ENCODE results near the gene RND3.

Gene RND3, protein sequence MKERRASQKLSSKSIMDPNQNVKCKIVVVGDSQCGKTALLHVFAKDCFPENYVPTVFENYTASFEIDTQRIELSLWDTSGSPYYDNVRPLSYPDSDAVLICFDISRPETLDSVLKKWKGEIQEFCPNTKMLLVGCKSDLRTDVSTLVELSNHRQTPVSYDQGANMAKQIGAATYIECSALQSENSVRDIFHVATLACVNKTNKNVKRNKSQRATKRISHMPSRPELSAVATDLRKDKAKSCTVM

DNA sequence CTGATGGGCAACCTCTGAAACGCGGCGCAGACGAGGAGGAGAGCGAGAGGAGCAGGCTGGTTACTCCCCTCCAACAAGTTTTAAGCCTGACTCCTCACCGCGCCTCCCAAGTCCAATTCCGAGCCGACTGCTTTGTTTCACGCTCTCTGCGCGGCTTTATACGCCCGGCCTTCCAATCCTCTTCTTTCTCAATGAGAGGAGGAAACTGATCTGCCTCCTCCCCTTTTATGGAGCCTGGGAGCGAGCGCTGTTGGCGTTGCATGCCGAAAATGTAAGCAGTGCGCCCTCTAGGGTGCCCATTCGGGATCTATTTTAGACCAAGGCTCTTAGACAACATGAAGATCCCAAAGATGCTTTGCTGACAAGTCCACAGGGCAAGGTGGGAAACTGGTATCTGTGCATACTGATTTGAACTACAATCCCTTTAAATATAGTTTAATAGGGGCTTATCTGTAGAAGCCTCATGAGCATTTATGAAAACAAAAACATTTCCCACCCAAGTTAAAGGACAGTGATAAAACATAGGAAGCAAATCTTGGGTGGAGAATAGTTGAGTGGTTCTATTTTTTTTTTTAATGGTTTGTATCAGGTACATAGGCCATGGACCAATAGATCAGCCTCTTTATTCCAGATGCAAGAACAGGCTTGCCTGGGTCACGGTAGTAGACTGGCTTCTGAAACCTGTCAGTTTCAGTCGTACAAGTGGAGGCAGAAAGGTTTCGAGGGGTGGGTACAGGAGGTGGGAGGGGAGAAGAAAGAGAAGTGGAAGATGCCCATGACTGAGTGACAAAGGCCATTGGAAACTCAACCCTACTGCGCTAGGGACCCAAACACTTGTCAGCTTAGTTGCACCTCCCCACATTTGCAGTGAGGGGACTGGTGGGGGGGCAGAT is at the start of gene RND3:
RND3 (minus strand) TSS at position 131 of the 893 bp plus-strand sequence. CDS start 250 bp downstream, outside the sequence.
- DNase-seq (ENCODE audit: low spot score): peak; percentile 95

DNA sequence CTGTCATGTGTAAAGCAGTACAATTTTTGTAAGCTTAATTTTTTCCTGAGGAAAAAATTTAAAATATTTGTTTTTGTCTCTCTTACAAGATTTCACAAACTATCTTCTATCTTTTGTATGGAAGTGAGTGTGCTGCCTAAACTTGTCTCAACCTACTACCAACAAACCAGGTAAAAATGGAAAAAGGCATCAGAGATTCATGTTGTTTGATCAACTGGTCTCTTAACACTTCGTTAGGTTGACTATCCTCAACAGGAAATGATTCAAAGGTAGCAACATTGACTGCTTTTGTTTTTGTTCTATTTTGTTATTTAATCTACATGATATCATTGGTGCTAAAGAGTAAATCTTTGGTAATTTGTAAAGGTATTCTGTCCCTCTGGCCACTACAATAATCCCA is 47.7 kb upstream of the RND3 start:
- DNase-seq (ENCODE audit: low spot score): no peak

DNA sequence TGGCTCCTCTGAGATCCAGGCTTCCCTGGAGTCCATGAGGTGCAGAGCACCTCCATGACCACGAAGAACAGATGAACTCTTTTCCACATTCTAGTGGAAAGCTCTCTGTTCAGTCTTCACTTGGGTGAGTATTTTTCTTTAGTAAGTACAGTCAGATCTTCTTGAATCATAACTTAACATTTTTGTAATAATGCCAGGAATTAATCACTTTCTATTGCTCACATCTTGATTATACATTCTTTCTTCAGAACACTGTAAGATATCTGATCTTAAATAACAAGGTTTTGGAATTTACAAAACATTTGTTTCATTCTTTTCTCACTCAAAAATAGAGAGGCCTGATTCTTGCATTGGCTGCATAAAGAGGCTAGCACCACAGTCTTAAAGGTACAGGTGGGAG is 45.4 kb upstream of the RND3 start:
- no peak for DNase-seq (ENCODE audit: low spot score)

DNA sequence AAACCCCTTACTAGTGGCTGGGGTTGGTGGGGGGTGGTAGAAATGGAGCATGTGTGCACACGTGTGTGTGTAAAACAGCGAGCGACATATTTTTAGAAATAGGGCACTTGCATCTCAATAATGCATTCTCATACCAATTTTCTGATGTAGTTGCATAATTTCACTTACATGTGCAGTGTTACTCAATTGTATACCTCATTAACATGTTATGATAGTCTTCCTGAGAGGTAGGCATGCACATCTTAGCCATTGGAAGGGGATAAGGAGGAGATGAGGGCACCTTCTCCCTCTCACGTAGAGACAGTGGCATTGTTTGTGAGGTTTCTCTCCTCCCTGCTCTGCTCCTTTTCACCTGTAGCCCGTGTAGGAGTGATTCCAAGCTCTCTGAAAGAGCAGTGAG is 44.6 kb upstream of the RND3 start:
- DNase-seq (ENCODE audit: low spot score): no peak

DNA sequence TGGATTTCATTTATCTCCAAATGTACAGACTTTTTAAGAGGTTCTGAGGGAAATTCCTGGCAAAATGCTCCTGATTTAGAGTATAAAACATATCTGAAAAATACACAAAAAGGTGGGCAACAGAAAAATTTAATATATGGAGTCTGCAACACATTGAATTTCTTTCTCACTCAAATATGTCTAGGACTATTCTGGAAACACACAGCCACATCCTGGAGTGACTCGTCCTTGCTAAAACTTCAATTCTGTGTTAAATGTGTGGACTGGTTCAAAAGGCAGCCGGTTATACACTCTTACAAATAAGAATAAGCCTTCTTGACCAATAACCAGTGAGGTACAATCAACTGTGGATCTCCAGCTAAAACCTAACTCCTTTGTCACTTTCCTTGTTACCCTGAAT is 44.1 kb upstream of the RND3 start:
- no peak for DNase-seq (ENCODE audit: low spot score)

DNA sequence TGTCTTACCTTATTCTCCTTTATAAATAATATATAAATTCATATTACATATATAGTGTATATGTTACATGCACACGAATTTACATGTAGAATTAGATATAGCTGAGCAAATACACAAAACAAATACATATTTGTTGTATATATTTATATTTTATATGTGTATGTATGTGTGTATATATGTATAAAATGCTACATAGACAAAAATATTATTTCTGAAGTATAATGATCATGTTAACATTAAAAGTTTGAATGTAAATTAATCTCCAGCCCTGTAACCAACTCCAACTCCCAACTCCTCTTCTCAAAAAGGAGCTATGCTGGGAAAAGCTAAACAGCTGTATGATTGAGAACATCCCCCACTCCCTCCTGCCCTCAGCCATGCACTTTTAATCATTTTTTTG is 42.7 kb upstream of the RND3 start:
- DNase-seq (ENCODE audit: low spot score): no peak

DNA sequence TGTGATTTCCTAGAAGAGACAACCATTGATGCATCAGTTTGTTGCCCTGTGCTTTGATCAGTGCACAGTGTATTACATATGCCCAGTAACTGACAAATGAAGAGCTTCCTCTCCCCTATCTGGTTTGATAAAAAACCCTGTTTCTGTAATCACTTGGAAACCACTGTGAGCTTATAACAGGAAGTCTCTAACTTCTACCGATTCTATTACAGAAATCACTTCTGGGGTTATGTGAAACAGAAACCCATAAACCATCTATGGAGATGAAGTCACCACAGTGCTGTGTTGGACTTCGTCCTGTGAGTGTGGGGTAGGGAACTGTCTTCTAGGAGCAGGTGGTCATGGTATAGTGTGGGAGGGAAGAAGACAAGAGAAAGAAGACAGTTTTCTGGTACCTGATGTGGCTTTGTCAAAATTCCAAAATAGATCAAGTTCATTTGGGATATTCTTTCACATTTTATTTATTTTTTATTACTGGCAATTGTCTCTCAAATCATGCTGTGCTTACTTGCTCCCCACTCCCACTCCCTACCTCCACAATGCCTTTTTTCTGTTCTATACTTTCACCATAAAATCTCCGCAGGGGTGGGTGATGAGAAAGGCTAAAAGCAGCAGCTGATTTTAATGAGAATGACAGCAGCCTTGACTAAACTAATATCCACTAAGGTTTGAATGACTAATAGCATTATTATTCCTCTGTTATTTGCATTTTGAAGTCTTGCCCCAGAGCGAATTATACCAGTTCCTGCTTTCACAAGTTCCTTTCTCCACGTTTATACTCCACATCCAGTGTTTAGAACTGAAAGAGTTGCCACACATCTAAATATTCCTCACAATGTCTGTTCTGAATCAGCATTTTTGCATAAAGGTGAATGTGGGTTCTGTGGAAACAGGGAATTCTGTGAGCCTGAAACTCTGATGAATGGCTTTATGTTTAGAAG is 41.7 kb upstream of the RND3 start:
- no peak for DNase-seq (ENCODE audit: low spot score)

DNA sequence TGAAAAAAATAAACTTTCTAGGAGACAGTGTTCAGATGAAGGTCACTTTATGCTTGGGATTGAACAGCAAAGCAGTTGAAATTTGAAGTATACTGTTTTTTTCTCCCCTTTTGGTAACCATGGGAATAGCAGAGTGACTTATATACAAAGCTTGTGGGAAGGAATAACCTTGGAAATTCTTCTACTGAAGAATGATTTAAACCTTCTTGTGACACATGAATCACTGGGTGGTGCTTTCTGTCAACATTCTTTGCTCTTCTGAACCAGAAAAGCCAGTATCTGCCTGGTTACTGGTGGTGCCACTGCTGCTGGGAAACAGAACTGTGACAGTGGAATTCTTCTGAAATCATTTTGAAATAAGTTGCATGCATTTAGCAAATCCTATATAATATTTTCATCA is 39.4 kb upstream of the RND3 start:
- no peak for DNase-seq (ENCODE audit: low spot score)

DNA sequence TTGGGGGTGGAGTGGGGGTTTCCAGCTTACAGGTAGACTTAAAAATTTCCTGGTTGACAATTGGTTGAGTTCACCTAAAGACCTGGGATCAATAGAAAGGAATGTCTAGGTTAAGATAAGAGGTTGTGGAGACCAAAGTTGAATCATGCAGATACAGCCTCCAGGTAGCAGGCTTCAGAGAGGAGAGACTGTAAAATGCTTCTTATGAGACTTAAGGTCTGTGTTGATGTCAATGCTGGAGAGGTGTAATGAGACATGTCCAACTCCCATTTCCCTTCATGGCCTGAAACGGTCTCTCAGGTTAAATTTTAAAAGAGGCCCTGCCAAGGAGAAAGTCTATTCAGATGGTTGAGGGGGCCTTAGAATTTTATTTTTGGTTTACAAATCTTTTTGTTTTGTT is 38.5 kb upstream of the RND3 start:
- no peak for DNase-seq (ENCODE audit: low spot score)

DNA sequence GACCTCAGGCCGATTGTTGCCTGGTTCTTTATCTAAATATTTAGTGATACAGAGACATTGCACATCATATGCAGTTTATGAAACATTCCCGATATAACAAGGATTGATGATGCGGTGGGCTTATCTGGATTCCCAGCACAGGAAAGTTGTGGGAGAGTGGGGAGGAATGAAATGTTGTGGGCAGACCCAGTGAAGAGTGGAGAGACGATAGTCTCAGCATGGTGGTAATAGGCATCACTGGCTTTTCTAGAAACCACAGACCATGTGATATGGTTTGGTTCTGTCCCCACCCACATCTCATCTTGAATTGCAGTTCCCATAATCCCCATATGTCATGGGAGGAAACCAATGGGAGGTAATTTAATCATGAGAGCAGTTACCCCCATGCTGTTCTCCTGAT is 34.8 kb upstream of the RND3 start:
- no peak for DNase-seq (ENCODE audit: low spot score)

DNA sequence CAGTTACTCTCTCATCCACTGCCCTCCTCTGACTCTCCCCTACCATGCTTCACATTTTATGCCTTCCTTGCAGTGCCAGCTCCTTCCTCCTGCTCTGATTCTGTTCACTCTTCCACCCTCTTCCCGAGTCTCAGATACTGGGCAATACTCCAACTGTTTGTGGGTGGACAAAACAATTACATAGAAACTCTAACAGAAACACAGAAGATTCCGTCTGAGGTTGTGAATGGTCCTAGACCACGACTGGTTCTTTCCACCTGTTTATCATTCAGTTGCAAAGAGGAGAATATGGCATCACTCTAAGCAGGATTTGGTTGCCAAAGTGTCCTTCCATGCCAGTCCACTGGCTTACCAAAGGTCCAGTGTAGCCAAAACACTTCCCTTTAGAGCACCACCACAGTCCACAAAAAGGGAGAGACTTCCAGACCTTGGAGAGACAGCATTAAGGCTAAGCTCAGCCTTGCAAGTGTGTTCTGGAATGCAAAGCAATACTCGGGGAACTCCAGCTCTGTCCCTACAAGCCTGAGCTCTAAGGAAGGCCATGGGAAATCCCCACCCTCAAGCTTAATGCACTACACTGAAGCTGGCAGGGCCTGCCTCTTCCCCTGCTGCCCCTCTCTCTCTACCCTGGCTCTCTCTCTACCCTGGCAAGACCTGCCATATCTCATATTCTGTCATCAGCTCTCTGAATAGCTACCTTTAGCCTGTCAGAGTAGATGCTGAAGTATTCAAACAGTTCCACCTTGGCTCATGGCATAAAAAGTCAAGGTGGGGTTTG is 33.6 kb upstream of the RND3 start:
- DNase-seq (ENCODE audit: low spot score): no peak

DNA sequence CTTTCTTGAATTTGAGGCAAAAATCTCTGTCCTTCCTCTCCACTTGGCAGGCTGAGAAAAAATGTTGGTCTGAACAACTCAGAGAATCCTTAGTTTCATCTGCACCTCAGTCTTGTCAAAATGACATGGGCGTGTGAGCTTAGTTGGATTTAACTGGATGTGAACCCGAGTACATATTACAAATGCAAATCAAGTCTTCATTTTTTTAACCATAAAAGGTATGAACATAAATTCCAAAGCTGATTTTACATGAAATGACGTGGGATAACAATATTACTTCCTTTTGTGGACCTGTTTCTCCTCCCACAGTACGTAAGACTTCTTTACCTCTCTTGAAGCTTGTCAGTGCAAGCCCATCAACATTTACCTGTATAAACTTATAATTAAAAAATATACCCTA is 32.6 kb upstream of the RND3 start:
- no peak for DNase-seq (ENCODE audit: low spot score)

DNA sequence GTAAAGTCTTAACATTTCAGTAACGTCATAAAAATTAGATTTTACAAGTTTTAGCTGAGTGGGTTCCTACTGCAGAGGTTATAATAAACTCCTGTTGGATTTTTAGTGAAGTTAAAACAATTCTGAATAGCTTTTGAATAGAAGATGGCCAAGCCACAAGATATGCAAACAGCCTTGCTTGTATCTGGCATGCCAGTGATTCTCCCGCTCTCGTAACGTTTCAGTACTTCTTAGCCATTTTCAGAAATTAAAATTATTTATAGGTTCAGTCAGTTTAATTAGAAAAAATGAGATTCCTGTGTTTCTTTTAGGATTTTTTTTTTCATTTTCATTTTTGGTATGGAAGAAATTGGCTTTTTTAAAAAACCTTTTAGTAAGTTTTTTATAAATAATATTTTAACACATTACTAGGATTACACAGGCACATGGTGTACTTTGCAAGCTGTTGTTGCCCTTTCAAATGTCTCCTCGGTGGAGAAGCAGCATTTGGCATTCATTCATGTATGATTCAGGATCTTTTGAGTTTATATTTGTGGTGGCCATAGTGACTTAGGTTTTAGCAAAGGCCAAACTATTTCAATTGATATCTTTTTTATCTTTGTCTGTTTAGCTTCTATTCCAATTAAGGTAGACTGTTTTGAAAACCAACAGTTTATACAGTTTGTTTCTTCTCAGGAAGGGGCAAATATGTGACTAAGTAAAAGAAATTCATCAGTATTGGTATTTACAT is 30.6 kb upstream of the RND3 start:
- no peak for DNase-seq (ENCODE audit: low spot score)

DNA sequence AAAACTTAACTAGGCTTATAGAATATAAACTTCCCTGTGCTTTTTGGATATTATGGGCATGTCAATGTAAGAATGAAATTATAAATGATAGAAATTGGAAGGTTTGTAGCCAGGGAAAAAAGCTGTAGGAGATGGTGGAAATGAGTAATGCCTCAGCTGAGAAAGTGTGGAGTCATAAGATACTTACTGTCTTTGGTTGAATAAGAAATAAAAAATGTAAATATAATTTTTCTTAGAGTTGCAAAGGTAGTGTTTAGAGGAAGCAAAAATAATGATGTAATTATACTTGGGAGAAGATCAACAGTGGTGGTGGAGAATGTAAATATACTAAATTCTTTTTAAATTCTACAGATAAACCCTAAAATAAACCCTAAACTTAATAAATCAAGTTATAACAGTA is 26.2 kb upstream of the RND3 start:
- no peak for DNase-seq (ENCODE audit: low spot score)

DNA sequence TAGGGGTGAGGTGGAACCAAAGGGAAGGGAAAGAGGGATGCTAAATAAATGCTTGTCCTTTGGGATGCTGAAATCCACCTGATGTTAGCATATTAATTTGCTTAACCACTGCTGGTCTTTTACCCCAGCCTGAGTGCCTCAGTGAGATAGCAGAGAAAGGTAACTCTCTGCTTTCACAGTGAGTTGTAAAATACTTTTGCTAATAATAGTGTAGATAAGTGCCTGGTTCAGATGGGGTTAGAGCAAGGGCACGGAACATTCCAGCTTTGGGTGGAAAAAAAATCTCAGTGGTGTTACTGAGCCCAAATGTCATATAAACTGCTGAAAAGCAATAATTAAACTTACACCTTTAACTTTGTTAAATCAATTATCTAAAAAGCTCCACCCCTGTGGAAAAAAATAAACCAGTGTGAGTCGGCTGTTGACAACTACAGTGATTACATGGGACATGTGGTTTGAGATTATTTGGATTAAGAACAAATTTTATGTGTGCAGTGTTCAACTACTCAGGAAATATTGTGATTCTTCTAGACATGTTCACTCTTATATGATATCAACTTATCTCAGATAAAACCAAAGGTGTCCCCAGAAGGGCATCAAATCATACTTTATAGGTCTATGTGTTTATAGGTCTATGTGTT is 21.1 kb upstream of the RND3 start:
- DNase-seq (ENCODE audit: low spot score): no peak

DNA sequence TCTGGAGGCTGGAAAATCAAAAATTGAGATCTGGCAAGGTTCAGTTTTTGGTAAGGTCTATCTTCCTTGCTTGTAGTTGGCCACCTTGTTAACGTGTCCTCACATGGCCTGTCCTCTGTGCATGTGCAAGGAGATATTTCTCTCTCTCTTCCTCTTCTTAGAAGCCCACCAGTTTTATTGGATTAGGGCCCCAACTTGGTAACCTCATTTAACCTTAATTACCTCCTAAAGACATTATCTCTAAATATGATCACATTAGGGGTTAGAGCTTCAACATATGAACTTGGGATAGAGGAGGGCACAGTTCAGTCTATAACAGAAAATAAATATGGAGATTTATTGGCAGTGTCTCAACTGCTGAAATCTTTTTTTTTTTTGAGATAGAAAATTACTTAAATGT is 19.6 kb upstream of the RND3 start:
- DNase-seq (ENCODE audit: low spot score): no peak

DNA sequence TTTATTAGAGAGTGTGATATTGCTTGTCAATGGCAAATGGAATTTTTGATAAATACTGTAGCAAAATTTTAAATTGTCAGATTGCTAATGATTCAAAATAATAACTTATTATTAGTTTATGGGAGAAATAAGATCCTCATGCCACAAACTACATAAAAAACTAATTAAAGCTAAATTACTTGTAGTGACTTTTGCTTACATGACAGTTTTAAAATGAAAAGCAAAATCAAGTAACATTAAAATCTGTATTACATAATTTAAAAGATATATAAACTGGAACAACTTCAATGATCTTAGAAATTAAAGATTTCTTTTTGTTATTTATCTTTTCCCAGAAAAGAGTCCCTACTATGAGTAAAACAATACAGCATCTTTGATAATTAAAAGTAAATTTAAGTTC is 17.7 kb upstream of the RND3 start:
- no peak for DNase-seq (ENCODE audit: low spot score)

DNA sequence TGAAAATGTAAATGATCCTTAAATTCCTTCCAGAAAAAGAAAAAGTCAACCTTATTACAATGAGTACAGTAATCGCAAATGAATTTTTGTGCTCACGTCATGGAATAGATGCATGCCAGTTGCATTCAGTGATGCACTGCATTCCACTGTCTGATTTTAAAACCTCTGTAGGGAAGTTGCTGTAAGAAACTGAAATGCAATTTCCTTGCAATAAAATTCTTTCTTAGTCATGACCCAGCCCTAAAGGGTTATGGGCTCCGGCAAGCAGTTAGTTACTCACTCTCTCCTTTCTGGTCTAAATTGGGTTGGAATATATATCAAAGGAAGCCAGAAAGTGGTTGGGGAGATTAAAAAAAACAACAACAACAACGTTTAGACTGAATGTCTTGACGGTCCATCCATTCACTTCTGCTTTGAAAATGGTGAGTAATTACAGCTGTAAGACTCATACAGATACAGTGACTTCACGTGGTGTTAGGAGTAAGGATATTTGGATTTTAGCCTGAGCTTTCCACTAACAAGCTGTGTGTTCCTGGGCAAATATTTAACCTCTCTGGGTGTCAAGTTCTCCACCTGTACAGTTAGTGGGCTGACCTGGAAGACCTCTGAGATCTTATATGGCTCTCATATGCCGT is 8.6 kb upstream of the RND3 start:
- no peak for DNase-seq (ENCODE audit: low spot score)

DNA sequence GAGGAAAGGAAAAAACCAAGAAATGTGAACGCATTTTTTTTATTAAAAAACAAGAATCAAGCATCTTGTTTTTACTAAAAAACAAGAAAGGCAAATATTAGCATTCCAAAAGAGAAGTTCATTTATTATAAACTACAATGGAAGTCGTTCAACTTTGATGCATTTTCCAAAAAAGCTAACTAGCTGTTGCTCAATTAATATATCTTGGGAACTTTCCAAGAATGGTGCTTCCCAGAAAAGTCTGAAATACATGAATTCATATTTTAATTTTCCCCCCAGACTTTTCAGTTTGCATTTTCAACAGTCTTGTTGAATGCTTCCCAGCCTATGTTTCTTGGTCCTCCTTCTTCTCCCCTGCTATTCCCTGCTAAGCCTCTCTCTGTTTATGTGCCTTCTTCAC is 7.5 kb upstream of the RND3 start:
- DNase-seq (ENCODE audit: low spot score): no peak

All from pons (tissue), 1 donor.